UCSD-AML1 (cell line): ENCODE results near the gene TREML1.
"Not testable (repeated sequence)": the region's sequence is repeated elsewhere in the genome, so short reads cannot be mapped to it uniquely, and the experiment has no call there.

ENCODE experiments used
- DNase-seq: peaks from one replicate; lab custom pipeline; 2025; ENCODE audit not compliant: unreplicated experiment; lab: John Stamatoyannopoulos, UW

Gene TREML1

DNA sequence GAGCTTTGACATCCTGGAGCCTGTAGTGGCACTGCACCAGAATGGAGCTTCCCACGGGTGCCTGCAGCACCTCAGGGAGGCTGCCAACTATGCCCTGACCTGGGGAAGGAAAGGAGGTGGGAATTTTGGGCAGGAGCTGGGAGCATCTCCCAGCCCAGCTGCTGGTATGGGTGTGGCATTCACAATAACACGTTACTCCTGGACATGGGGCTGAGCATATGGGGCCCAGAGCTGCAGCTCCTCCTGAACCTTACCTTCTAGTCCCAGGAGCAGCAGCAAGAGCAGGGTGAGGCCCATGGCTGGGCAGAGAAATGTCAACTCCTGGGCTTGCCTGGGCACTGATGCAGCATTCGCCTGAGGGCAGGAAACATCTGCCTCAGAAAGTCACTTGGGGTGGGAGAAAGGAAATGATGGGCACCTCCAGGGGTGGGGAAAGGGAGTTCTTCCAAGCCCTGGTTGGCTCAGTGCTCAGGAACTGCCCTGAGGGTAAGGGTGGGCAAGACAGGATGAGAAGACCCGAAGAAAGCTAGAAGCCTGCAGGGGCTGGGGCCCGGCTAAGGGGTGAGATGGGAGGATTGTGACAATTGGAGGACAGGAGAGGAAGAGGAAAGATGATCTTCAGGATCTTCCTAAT, at the start of gene TREML1:
Gene TREML1 (minus strand): TSS at position 356 of the 634 bp plus-strand sequence. CDS start 59 bp downstream, at position 297.
- peak; percentile 49 for DNase-seq

- DNase-seq, result peak; percentile 71
These were observed 47.6 kb upstream of the TREML1 start for GRCh38 chr6:41201764-41202173.

DNA sequence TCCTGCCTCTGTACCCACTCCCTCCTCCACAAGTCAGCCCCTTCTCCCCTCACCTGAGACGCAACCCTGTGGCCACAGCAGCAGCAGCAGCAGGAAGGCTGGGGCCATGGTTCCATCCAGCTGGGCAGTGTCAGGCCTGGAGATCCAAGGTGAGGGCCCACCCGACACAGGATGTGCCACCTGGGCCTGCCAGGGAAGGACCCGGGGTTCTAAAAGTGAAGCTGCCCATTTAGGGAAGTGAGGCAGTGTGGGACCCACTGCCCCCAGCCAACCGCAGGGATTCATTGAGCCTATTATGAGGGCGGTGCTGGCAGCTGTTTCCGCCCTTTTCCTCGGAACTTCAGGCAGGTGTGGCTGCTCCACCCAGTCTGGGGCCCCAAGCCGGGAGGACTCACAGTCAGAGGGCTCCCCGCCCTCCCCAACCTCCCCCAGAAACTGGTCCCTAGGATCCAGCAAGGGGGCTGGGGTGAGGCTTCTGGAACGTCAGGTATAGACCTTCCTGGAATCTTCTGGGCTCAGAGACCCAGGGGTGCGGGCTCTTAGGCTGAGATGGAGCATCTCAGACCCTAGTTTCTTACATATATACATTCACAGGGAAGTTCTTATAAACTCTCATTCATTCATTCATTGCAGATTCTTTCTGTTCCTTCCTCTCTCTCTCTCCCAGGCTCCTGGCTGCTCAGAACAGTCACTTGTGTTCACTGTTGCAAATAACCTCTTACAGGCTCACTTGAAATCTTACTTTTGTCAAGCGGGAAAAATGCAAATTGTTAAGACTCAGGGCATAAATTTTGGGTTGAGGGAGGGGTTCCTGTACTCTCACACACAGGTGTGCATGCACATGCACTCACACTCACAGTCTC, 47.0 kb upstream of the TREML1 start, which contains the start of gene TREML2:
Gene TREML2 (minus strand): TSS at position 249 of the 863 bp plus-strand sequence. CDS start 141 bp downstream, at position 108.
- DNase-seq, result peak; percentile 83

DNA sequence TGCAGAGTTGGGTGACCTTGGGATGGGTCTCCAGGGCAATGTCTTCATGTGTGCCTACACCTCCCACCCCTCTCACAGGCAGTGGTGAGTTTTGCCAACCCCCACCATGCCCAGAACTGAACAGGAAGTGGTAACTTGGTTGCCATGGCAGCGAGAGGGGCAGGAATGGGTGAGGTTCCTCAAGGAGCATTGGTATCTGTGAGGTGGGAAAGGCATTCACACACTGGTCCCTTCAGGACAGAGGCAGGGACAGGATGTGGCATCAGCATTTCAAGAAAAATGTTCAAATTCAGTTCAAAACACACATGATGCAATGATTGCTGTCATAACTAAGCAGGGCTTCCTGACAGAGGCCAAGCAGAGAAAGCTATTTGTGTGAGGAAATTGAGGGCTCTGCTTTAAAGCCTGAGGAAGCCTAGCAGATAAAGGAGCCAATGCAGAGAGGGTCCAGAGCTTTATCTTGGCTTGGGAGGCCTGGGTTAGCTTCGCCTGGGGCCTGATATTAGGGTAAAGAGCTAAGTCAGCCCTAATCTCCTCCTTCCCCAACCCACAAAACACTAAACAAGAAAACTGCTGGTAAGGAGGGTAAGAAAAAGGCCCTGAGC, 46.3 kb upstream of the TREML1 start:
- peak; percentile 87 for DNase-seq

DNA sequence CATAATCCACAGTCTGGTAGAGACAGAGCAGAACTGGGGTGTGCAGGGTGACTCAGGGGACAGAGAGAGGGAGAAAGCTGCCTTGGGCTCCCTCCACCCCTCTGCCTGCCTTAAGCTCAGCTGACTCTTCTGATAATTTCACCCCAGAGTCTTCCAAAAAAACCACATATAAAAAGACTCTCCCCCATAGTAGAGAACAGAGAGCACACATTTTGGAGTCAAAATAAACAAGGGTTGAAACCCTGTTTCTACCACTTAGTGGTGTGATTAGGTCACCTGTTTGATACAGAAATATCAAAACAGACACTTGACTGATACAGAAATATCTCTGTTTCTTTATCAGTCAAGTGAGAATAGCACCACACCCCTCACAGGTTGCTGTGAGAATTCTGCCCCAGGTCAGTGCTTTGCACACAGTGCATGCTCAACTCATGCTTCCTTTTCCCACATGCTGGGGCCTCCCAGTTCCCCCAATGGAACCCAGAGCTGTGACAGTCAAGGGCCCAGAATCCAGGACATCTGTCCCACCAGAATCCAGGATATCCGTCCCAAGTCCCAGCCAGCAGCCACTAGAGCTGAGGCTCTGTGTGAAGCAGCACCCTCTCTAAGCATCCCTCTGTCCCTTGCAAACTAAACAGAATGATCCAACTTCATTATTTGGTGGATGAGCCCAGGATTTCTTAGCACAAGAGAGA, 45.6 kb upstream of the TREML1 start:
- DNase-seq, result no peak

- DNase-seq, result no peak
These were observed 43.1 kb upstream of the TREML1 start for GRCh38 chr6:41197234-41197633.

- DNase-seq, result no peak
These were observed 40.2 kb upstream of the TREML1 start for GRCh38 chr6:41194386-41194785.

GRCh38 chr6:41193884-41194283, 39.7 kb upstream of the TREML1 start:
- no peak for DNase-seq

GRCh38 chr6:41193171-41193734, 39.1 kb upstream of the TREML1 start:
- DNase-seq, result no peak

- peak; percentile 44 for DNase-seq
These were observed 37.4 kb upstream of the TREML1 start for GRCh38 chr6:41191569-41191968.

- DNase-seq, result no peak
These were observed 36.6 kb upstream of the TREML1 start for GRCh38 chr6:41190791-41191190.

- no peak for DNase-seq
These were observed 35.8 kb upstream of the TREML1 start for GRCh38 chr6:41189967-41190366.

DNA sequence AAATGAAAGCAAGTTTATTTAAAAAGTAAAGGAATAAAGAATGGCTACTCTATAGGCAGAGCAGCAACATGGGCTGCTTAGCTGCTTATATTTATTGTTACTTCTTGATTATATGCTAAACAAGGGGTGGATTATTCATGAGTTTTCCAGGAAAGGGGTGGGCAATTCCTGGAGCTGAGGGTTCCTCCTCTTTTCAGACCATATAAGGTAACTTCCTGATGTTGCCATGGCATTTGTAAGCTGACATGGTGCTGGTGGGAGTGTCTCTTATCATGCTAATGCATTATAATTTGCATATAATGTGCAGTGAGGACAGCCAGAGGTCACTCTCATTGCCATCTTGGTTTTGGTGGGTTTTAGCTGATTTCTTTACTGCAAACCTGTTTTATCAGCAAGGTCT, 34.9 kb upstream of the TREML1 start:
- DNase-seq, result not testable (repeated sequence)

DNA sequence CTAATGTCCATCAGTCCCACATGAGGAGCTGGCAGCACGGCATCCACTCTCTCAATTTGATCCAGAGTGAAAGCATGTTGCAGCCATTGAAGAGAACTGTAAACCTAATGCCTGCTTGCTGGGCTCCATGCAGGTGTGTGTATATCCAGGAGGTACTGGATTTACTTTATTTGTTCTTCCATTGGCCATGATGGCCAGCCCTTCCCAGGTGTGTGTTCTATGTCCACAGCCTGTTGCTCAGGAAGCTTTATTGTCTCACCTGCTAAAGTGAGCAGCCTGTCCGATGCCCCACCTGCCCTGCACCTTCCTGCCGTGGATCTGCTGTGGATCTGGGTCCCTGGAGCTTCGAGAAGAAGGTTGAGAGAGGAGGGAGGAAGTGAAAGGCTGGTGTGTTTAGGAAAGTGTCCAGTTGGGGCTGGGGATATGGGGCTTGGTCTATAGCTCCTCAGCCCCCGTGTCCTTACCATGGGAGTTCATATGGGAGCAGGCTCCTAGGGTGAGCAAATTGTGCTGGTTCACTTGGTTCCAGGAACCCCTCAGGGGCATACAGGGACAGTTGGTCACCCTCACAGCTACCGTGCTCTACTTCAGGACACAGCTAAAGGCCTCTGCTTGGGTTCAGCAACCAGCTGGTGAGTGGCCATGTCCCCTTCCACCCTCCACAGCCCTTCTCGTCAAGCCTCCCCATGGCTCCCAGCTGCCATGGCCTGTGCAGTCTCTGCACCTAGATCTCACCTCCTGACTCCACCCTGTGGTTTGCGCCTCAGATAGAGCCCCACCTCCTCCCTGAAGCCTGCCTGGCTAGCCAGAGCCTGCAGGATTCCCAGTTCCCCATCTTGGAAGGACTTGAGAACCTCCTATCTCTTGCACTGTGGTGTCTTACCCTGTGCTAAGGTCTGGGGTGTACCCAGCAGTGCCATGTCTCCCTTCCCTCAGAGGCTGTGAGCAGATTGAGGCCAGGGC, 34.1 kb upstream of the TREML1 start:
- no peak for DNase-seq

DNA sequence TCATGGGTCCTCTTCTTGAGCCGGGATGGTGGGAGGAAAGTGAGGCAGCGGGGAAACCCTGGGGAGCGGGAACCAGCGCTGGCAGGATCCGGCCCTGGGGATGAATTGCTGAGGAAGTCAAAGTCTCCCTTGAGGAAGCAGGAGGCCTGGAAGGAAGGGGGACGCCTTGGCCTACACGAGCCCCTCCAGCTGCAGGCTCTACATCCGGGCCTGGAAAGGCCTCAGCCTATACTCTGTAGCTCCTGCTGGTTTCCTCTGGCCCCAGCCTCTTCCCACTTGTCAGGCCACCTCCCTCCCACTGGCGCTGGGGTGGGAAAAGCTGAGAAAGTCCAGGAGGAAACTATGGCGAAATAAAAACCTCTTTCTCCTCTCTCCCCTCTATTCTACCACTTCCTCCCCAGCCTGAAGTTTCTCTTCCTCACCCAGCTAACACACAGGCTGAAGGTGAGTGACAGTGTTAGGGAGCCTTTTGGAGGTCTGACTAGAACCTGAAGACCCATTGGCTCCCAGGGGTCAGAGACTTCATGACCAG, 31.9 kb upstream of the TREML1 start:
- peak; percentile 57 for DNase-seq

- DNase-seq, result no peak
These were observed 30.6 kb upstream of the TREML1 start for GRCh38 chr6:41184761-41185160.

DNA sequence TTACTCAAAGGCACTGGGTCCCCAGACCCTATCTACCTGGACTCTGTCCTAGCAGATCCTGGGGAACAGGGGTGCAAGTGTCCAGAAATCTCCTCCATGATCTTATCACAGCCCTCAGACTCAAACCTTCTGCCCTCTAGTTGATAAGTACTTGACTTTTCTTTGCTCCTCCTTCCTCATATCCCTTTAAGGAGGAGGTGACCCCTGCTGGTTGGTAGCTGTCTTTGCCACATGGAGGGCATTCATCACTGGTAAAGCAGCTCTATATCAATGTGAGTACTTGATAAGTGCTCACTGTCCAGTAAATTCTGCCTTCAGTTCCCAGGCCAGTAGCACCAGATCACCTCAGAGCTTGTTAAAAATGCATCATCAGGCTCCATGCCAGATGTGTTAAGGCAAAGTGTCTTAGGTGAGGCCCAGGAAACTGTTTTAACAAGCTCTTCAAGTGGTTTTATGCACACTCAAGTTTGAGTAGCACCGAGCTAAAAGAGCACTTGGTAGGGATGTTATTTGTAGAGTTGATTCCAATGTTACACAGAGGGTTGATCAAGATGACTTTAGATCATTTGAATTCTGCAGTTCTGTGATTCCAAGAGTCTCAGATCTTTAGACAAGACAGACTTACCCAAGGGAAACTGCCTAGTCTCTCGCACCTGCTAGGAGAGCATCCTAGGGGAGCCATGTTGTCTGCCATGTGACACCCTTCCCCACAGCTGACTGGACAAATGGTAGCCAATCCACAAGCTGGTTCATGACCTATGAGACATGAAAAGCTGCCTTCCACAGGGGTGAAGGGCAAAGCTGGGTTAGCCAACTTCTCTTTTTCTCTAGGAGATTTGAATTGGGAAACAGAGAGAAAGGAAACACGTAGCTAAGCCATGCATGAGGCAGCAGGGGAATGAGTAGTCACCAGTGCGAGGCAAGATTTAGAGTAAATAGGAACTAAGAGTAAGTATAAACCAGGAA, 28.2 kb upstream of the TREML1 start:
- DNase-seq, result peak; percentile 52

GRCh38 chr6:41181566-41181965, 27.4 kb upstream of the TREML1 start:
- no peak for DNase-seq
